Suprapubic skin (tissue), 4 donors: ENCODE data around the gene CBLB.
A peak's percentile ranks its signal among the peaks of the same experiment; 100 is the strongest.

Experiments used
- EP300 ChIP-seq: sonication (generic); formaldehyde crosslinking; IDR thresholded peaks from one replicate; pipeline ENCODE4 v1.6.1; 2017; ENCODE audit warnings: antibody characterized with exemption
- POLR2A ChIP-seq, 2 donors: fragments of 450-650 bp; IDR thresholded peaks; one replicate each; pipeline ENCODE4 v1.6.1; 2017; ENCODE audit warnings: antibody characterized with exemption in 2 of 2, mild to moderate bottlenecking in 2 of 2, moderate library complexity in 2 of 2
- POLR2AphosphoS5 ChIP-seq, 3 donors: sonication (generic); formaldehyde crosslinking; IDR thresholded peaks; one replicate each; pipeline ENCODE4 v1.6.1; 2017; ENCODE audit warnings: antibody characterized with exemption in 3 of 3
- TF ChIP-seq, protein P1 (sequence below), 2 donors: fragments of 200-600 bp in 1 of 2; fragments of 450-650 bp in 1 of 2; sonication (generic) in 1 of 2; IDR thresholded peaks; one replicate each; pipeline ENCODE4 v1.5.1; 2016 to 2019; ENCODE audit warnings: antibody characterized with exemption in 2 of 2, mild to moderate bottlenecking in 1 of 2, moderate library complexity in 1 of 2

DNA sequence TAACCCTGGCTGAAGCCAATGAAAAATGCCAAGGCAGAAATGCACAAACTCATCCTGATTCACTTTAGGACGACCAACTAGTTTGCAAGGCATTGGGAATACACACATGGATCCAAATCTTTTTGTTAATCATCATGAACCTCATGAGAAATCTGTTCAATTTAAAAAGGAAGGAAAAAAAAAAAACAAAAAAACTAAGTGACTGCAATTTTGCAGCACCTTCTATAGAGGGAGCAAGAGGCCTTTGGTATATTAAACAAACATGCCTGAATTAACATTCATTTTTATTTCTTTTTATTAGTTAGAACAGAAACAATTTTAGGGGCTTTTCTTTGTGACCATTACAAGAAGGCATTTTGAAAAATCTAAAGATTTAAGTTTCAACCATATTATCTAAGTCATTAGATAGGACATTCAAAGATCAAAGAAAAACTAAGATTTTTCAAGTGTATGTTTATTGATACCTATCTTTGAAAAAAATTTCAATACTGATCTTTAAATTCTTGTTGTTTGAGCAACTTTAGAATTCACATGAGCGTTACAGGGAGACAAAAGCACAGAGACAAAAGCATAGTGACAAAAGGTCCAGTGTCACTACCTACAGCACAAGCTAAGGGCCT is 182.4 kb downstream of the CBLB start:
- TF ChIP-seq, protein P1, sequence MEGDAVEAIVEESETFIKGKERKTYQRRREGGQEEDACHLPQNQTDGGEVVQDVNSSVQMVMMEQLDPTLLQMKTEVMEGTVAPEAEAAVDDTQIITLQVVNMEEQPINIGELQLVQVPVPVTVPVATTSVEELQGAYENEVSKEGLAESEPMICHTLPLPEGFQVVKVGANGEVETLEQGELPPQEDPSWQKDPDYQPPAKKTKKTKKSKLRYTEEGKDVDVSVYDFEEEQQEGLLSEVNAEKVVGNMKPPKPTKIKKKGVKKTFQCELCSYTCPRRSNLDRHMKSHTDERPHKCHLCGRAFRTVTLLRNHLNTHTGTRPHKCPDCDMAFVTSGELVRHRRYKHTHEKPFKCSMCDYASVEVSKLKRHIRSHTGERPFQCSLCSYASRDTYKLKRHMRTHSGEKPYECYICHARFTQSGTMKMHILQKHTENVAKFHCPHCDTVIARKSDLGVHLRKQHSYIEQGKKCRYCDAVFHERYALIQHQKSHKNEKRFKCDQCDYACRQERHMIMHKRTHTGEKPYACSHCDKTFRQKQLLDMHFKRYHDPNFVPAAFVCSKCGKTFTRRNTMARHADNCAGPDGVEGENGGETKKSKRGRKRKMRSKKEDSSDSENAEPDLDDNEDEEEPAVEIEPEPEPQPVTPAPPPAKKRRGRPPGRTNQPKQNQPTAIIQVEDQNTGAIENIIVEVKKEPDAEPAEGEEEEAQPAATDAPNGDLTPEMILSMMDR (IDR thresholded peaks at IDR 0.05) = peak; percentile 61 to 65
- TF ChIP-seq POLR2A (IDR thresholded peaks at IDR 0.05) = no peak
- no peak for TF ChIP-seq POLR2AphosphoS5 (IDR thresholded peaks at IDR 0.05)
- TF ChIP-seq EP300 = no peak
